ENCODE results near the gene PCDHGB6.

DNA sequence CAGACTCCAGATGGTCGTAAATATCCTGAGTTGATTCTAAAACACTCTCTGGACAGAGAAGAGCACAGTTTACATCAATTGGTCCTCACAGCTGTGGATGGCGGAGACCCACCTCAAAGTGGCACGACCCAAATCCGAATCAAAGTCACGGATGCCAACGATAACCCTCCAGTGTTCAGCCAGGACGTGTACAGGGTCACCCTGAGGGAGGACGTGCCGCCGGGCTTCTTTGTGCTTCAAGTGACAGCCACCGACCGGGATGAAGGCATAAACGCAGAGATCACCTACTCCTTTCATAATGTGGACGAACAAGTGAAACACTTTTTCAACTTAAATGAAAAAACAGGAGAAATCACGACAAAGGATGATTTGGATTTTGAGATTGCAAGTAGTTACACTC lies 47.1 kb upstream of the PCDHGB6 start:
- TF ChIP-seq ESRRA (IDR thresholded peaks at IDR 0.05; ENCODE audit: borderline replicate concordance, low read length), result no peak
- no peak for TF ChIP-seq EP300 (IDR thresholded peaks at IDR 0.05)
- TF ChIP-seq, protein P1, sequence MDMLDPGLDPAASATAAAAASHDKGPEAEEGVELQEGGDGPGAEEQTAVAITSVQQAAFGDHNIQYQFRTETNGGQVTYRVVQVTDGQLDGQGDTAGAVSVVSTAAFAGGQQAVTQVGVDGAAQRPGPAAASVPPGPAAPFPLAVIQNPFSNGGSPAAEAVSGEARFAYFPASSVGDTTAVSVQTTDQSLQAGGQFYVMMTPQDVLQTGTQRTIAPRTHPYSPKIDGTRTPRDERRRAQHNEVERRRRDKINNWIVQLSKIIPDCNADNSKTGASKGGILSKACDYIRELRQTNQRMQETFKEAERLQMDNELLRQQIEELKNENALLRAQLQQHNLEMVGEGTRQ (IDR thresholded peaks at IDR 0.05), result no peak
- TF ChIP-seq, protein P2, sequence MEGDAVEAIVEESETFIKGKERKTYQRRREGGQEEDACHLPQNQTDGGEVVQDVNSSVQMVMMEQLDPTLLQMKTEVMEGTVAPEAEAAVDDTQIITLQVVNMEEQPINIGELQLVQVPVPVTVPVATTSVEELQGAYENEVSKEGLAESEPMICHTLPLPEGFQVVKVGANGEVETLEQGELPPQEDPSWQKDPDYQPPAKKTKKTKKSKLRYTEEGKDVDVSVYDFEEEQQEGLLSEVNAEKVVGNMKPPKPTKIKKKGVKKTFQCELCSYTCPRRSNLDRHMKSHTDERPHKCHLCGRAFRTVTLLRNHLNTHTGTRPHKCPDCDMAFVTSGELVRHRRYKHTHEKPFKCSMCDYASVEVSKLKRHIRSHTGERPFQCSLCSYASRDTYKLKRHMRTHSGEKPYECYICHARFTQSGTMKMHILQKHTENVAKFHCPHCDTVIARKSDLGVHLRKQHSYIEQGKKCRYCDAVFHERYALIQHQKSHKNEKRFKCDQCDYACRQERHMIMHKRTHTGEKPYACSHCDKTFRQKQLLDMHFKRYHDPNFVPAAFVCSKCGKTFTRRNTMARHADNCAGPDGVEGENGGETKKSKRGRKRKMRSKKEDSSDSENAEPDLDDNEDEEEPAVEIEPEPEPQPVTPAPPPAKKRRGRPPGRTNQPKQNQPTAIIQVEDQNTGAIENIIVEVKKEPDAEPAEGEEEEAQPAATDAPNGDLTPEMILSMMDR (IDR thresholded peaks at IDR 0.05), result no peak

Measured in A549 (cell line).